Effector CD8-positive, alpha-beta T cell (primary cell): ENCODE data around the gene KRT24.

Source experiments
- DNase-seq: peaks from one replicate; lab custom pipeline; 2025; lab: John Stamatoyannopoulos, UW

Gene KRT24

GRCh38 chr17:40694584-40694983, 9.0 kb downstream of the KRT24 start:
- DNase-seq = no peak

- no peak for DNase-seq
Measured at GRCh38 chr17:40687106-40687505, 16.4 kb downstream of the KRT24 start.

GRCh38 chr17:40686192-40686591, 17.4 kb downstream of the KRT24 start:
- no peak for DNase-seq

- DNase-seq = no peak
Measured at GRCh38 chr17:40680998-40681397, 22.6 kb downstream of the KRT24 start.

GRCh38 chr17:40679523-40679907, 24.0 kb downstream of the KRT24 start:
- no peak for DNase-seq

GRCh38 chr17:40678902-40679522, 24.5 kb downstream of the KRT24 start:
- DNase-seq = no peak

GRCh38 chr17:40675905-40676304, 27.6 kb downstream of the KRT24 start:
- DNase-seq = no peak

- no peak for DNase-seq
Measured at GRCh38 chr17:40672654-40673053, 30.9 kb downstream of the KRT24 start.

- DNase-seq = no peak
Measured at GRCh38 chr17:40671282-40671681, 32.3 kb downstream of the KRT24 start.

- DNase-seq = no peak
Measured at GRCh38 chr17:40666331-40666730, 37.2 kb downstream of the KRT24 start.

GRCh38 chr17:40664582-40665333, 38.8 kb downstream of the KRT24 start, which contains the start of gene KRT222:
Gene KRT222 (minus strand): TSS chr17:40665177. CDS start chr17:40665099, 78 bp downstream.
- DNase-seq = no peak

- DNase-seq = no peak
Measured at GRCh38 chr17:40663252-40663651, 40.3 kb downstream of the KRT24 start.

- DNase-seq = no peak
Measured at GRCh38 chr17:40659911-40660310, 43.6 kb downstream of the KRT24 start.

GRCh38 chr17:40658396-40658795, 45.2 kb downstream of the KRT24 start:
- DNase-seq = no peak

GRCh38 chr17:40651939-40652338, 51.6 kb downstream of the KRT24 start:
- DNase-seq = no peak

GRCh38 chr17:40648384-40648968, 55.1 kb downstream of the KRT24 start:
- DNase-seq = no peak
